ENCODE measurements around the gene AHCYL1.

AHCYL1 gene

DNA sequence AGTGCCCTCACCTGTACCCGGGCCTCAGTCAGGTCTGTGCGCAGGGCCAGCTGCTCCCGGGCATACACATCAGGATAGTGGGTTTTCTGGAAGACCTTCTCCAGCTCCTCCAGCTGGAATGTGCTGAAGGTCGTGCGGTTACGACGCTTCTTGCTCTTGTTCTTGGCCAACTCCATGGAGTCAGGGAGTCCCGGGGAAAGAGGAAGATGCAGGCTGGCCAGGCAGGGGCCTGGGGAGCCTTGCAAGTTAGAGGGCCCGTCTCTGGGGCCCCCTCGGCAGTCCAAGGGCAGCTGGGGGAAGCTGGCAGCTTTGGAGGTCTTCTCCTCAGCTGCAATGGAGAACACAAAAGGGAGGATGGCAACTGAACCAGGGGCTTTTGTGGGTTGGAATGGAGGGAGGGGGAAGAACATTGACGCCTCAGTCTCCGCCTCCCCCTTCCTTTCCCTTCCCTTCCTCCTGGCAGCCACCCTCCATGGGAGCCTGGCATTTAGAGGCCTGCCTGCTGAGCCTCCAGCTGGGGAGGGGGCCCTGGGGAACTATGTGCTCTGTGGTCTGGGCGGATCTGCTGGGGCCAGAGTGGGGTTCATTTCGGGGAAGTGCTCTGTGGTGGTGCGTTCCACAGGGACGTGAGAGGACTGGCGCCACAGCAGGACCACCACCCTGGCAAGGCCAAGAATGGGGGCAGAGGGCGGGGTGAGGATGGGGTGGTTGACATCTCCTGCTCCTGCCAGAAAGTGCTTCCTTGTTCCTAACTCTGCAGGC is 80.2 kb downstream of the AHCYL1 start:
- no peak for FAIRE-seq

DNA sequence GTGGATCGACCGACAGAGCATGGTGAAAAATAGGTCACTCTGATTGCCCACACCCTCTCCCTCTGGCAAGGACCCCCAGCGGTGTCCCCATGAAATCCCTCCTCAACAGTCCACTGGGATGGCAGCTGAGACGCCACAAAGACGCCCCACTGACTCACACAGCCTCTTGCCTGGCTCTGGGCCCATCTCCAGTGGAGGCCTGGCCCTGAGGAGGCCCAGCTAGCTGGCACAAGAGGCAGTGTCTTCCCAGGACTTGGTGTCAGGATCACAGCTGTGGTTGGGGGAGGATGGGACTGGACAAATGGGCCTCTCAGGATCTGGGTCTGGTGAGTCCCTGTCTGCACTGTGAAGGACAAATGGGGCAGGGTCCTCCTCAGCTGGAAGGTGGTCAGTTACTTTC is 81.3 kb downstream of the AHCYL1 start:
- FAIRE-seq, result no peak

DNA sequence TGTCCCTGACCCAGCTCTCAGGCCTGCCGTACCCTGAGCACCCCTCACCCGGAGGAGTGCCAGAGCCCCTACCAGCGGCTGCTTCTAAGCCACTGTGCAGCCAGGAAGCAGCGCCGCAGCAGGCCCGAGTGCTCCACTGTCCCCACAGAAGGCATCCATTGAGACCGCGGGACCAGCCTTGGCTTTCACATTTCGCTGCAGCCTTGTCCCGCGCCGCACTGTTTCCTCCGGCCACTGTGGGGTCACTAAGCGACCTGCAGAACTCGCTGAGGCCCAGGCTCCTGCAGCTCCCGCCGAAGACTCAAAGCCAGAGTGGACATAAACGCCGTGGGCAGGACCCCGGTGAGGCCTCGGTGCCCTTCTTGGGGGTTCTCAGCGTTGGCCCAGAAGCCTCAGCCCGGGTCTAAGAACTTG is 82.9 kb downstream of the AHCYL1 start:
- FAIRE-seq, result no peak

DNA sequence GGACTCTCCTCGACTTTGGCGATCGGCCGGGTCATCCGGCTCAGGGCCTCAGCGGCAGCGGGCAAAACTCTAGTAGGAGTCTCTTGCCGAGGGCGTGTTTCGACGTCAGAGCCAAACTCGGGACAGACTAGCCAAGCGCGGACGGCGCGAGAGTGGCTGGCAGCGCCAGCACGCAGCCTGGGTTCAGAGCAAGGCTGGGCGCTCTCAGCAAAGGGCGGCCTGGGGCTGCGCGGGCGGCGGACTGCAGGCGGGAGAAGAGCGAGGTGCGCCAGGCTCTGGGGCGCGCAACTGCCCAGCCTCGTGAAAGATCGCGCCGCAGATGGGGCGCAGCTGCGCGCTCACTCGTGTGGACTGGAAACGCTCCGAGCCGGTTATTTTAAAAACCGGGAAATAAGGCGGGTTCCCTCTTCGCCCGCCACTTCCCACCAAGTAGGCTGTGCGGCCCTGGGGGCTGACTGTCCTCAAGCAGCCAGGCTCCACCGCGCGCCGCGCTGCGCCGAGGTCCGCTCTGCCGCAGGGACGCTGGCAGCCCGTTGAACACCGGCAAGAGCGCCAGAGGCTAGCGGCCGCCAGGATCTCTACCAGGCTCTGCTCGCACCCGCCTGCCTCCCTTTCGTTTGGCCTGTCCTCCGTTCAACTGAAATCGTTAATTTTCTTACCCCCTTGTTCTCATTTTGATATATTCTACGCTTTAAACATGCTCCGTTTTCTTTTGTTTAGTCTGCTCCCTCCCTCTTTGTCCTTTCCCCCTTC is 83.5 kb downstream of the AHCYL1 start:
- no peak for FAIRE-seq

DNA sequence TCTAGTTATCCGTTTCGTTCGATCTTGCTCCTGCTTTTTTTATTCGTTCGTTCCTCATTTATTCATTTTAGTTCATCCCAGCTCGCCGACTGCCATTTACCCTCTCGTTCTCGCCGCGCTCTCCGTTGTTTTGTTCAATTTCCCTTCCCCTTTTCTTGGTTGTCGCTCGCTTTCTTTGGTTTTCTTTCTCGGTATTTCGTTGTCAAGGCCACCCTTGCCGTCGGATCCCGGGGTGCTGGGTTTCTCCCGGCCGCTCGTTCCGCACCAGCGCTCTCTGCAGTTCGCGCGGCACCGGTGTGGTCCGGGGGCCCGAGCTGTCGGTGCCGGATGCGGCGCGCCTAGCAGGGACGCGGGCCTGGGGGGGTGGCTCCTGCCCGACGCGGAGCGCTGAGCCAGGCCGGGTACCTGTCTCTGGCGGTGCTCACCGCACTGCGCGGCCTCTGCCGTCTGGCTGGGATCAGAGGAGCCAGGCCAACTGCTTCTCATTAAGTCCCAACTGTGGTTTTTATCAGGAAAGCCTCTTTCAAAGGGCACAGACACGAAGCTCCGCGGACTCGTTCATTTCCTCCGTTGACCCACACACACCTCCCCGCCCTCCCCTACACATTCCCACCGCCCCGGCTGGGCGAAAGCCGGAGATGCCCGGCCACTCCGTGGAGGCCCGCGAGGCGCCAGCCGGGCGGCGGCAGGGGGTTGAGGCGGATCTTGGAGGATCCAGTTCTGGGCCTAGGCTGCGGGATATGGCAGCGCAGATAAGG is 84.3 kb downstream of the AHCYL1 start:
- no peak for FAIRE-seq

DNA sequence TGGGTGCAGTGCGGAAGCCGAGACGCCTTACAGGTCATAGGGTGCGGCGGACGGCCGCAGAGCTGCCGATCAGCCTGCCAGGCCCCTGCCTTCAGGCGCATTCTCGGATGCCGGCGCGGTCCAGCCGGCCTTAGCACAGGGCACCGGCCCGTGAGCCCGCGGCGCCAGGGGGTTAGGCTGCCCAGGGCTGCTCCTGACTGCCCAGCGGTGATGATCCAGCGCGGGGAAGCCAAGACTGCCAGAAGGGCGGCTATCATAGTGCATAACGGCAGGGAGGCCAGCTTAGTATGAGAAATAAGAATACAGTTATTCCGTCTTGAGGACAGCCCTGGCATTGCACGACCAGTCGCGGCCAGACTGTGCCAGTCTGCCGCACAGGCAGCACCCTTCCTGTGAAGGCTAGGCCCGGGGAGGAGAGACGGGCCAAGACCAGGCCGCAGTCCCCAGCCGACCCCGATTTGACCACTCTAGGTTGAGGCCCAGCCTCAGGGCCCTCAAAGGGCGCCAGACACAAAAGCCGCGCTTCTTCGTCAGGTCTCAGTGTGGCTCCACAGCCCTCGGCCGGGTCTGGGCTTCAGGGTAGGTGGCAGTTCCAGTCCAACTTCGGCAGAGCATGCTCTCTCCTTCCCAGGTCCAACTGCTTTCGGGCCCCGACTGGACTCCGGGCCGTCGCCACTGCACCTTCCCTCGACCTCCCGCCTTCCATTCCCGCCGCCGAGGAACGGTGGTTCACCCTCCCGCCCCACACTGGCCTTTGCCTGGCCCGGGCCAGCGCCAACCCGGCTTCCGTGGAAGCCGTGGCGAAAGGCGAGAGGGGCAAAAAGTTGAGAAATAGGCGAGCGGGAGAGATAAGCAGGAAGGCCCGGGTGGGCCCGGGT is 85.1 kb downstream of the AHCYL1 start:
- no peak for FAIRE-seq

DNA sequence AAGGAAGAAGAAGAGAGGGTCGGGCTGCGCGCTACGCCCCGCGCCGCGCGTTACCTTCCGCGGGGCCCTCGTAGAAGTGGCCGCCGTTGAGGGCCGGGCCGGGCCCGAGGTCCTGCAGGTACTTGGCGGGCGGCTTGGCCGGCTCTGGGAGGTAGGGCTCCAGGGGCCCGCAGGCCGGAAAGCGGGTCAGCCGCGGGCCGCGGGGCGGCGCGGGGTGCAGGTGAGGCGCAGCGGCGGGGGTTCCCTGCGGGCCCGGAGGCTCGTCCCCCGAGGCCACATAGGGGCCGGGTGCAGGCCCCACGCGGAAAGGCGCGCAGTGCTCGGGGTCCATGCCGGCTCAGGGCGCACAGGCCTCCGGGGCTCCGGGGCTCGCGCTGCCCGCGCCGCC is 85.7 kb downstream of the AHCYL1 start:
- no peak for FAIRE-seq

DNA sequence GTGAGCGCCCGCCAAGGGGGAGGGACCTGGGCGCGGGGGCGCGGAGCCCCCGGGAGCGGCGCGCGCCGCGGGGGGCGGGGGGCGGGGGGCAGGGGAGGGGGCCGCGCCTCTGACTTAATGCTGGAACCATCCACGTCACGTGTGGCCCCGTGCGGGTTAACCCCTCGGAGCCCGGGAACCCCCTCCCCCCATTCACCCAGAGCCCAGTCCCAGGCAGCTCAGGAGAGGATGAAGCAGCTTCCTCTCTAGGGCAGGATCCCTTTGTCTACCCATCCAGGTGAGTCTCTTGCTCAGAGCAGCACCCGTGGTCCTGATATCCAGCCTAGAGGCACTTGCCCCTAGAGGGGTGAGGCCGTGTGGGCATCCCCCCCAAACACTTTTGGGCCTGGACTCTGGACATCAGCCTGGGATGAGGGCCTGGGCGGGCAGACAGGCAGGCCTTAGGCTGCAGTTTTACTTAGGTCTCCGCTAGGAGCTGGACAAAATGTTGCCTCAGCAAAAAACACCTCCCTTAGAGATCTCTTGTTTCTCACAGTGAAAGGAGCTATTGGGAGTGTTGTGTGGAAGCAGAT is 86.2 kb downstream of the AHCYL1 start, which contains the start of gene ALX3:
Gene ALX3, minus strand, starts transcription at position 2 of the 572 bp plus-strand sequence. CDS start 60 bp downstream, outside the sequence.
- no peak for FAIRE-seq

Measured in G401.6 (cell line).